Measurements from ENCODE around the gene NAA40. TPM values are rescaled to one million over a fixed set of nuclear protein-coding genes. Genes with fewer than 3 reads are reported as not detected.

NAA40 gene
- total and polyA plus RNA-seq, 2 of the 4 experiments (the other 2 are of a cell fraction) = 15.2 to 24.7 TPM

- no peak for TF ChIP-seq MXI1 (IDR thresholded peaks at IDR 0.05; ENCODE audit: borderline replicate concordance, low read depth, low read length)
- no peak for TF ChIP-seq FOS (IDR thresholded peaks at IDR 0.05; ENCODE audit: low read depth, low read length)
- TF ChIP-seq RAD21 (IDR thresholded peaks at IDR 0.05; ENCODE audit: low read length) = no peak
Measured at GRCh38 chr11:64004590-64004984, 65.8 kb downstream of the NAA40 start (continued).

- H2BK15ac ChIP-seq (ENCODE audit: low read depth, low read length) = no peak overlapping the region
- no peak overlapping the region for H4K91ac ChIP-seq (ENCODE audit: insufficient read depth, low read depth, low read length)
- WGBS, 2 experiments (ENCODE audit: extremely low coverage in 2 of 2, insufficient read length in 1 of 2) = 87% methylated on average over 3 of the region's 4 CpGs; no CpG with 5 or more reads in 1 of the 2 experiments
- H4K20me1 ChIP-seq (ENCODE audit: insufficient read depth, low read length) = peaks cover 5% of the 10 kb centered on the region; the same call in 1 of the 2 replicates
- peaks cover 11% of the 10 kb centered on the region for H3K4me1 ChIP-seq (ENCODE audit: control insufficient read depth, insufficient read depth, low read length)
- H3K36me3 ChIP-seq (ENCODE audit: control insufficient read depth, insufficient read depth, low read length) = no peaks in the 10 kb centered on the region
- in situ Hi-C loops (cut with MboI; ENCODE audit: low sequenced_read_pairs) = no loop called here
- no TSS peak for BruUV-seq (replicated peaks)
- no peak overlapping the region for H2AK9ac ChIP-seq (replicated peaks; ENCODE audit: low read depth, low read length, poor library complexity)
- H3K14ac ChIP-seq (replicated peaks; ENCODE audit: low read depth, low read length) = no peak overlapping the region
- no peak overlapping the region for H2AK5ac ChIP-seq (ENCODE audit: low read depth, low read length)
- dilution Hi-C loops (cut with HindIII; ENCODE audit: low sequenced_read_pairs, unreplicated experiment) = no loop called here
- H3K18ac ChIP-seq (ENCODE audit: low read depth, low read length) = no peak overlapping the region
- H4K5ac ChIP-seq (ENCODE audit: low read depth, low read length) = no peak overlapping the region
- H3K4me3 ChIP-seq (ENCODE audit: insufficient read depth, low read depth, low read length) = no peak overlapping the region
- no peak for TF ChIP-seq FOS (IDR thresholded peaks at IDR 0.05; ENCODE audit: low read depth, low read length)
- no peak for TF ChIP-seq POLR2A (IDR thresholded peaks at IDR 0.05; ENCODE audit: low read depth, low read length)
- TF ChIP-seq CHD1 (IDR thresholded peaks at IDR 0.05; ENCODE audit: low read depth, low read length) = no peak
- no peak for TF ChIP-seq ELK1 (IDR thresholded peaks at IDR 0.05; ENCODE audit: borderline replicate concordance, low read depth, low read length)
- no peak for TF ChIP-seq RAD21 (IDR thresholded peaks at IDR 0.05; ENCODE audit: low read length)
- TF ChIP-seq MAZ (IDR thresholded peaks at IDR 0.05; ENCODE audit: borderline replicate concordance, low read depth, low read length) = no peak
- TF ChIP-seq BHLHE40 (IDR thresholded peaks at IDR 0.05; ENCODE audit: low read depth, low read length) = no peak
- no peak for TF ChIP-seq NFE2L2 (IDR thresholded peaks at IDR 0.05; ENCODE audit: low read depth, low read length)
- no peak for TF ChIP-seq CEBPB (IDR thresholded peaks at IDR 0.05; ENCODE audit: low read depth, low read length)
- TF ChIP-seq USF2 (IDR thresholded peaks at IDR 0.05; ENCODE audit: low read depth, low read length) = no peak
- H3K56ac ChIP-seq (ENCODE audit: extremely low read depth, insufficient read depth, low read length) = no peak overlapping the region
- H3K79me1 ChIP-seq (ENCODE audit: low read depth in 1 of 2, low read length in 2 of 2) = peaks cover 0 to 4% of the 10 kb centered on the region in 2 experiments; a peak in 1 of 4 replicates
- DNase-seq (no peak), ATAC-seq (ENCODE audit: low read depth) (no peak)
- no peaks in the 10 kb centered on the region for H3K9me3 ChIP-seq (ENCODE audit: control insufficient read depth, insufficient read depth, low read length)
- H3K27ac ChIP-seq (ENCODE audit: insufficient read depth, low read length) = no peak overlapping the region
- no peak overlapping the region for H3K9ac ChIP-seq (ENCODE audit: low read depth, low read length)
- no peak overlapping the region for H3K23ac ChIP-seq (ENCODE audit: low read depth, low read length)
- intact Hi-C loops (cut with micrococcal nuclease) = loop anchor here (10.0 kb wide), 1 partner anchor 299 kb away; the partner anchor contains the start of genes CATSPERZ and ESRRA
- CTCF ChIA-PET = interaction anchor here (0.6 kb wide), 1 partner anchor 182 kb away, joined by 4 read pairs; no protein-coding TSS in a partner anchor
- POLR2A ChIA-PET (ENCODE audit: unreplicated experiment) = no interaction called here
- H3K27me3 ChIP-seq (ENCODE audit: control insufficient read depth, insufficient read depth, low read length) = no peaks in the 10 kb centered on the region
- no peak overlapping the region for H3K4me2 ChIP-seq (ENCODE audit: low read depth, low read length)
- H2BK20ac ChIP-seq (ENCODE audit: low read depth, low read length) = no peak overlapping the region
- no peak overlapping the region for H2AFZ ChIP-seq (replicated peaks; ENCODE audit: low read length, poor library complexity)
- no peak overlapping the region for H2BK120ac ChIP-seq (ENCODE audit: low read depth, low read length)
- no peak overlapping the region for H2BK5ac ChIP-seq (ENCODE audit: low read depth, low read length, poor library complexity, severe bottlenecking)
- H4K8ac ChIP-seq (ENCODE audit: low read depth in 2 of 2, low read length in 2 of 2) = no peak overlapping the region
- 0 out of 2 replicates have a peak, but pooled peaks cover 3% of the 10 kb centered on the region for H3K9me1 ChIP-seq (ENCODE audit: insufficient read depth, low read length)
- no peak overlapping the region for H3K4ac ChIP-seq (ENCODE audit: low read depth, low read length)
Measured at GRCh38 chr11:64005691-64006090, 66.9 kb downstream of the NAA40 start.
